ENCODE data around the gene VPS16.

GRCh38 chr20:2873010-2873746 is 32.6 kb downstream of the VPS16 start, which contains the start of gene PTPRA:
- peak in 1 of 12 donors; percentile 4 for TF ChIP-seq CTCF (IDR thresholded peaks at IDR 0.05)
- peak; percentile 15 to 95 for TF ChIP-seq POLR2A (IDR thresholded peaks at IDR 0.05)

Data from heart left ventricle (tissue), 13 donors.